ENCODE results near the gene DNAJC4.

- TF ChIP-seq, protein P1, sequence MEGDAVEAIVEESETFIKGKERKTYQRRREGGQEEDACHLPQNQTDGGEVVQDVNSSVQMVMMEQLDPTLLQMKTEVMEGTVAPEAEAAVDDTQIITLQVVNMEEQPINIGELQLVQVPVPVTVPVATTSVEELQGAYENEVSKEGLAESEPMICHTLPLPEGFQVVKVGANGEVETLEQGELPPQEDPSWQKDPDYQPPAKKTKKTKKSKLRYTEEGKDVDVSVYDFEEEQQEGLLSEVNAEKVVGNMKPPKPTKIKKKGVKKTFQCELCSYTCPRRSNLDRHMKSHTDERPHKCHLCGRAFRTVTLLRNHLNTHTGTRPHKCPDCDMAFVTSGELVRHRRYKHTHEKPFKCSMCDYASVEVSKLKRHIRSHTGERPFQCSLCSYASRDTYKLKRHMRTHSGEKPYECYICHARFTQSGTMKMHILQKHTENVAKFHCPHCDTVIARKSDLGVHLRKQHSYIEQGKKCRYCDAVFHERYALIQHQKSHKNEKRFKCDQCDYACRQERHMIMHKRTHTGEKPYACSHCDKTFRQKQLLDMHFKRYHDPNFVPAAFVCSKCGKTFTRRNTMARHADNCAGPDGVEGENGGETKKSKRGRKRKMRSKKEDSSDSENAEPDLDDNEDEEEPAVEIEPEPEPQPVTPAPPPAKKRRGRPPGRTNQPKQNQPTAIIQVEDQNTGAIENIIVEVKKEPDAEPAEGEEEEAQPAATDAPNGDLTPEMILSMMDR (conservative IDR thresholded peaks at IDR 0.05): no peak
- TF ChIP-seq EZH2 (IDR thresholded peaks at IDR 0.05; ENCODE audit: low read depth): no peak
Observed at GRCh38 chr11:64250415-64251015, 20.2 kb downstream of the DNAJC4 start.

Measured in PC-9 (cell line).